Type B pancreatic cell (in vitro differentiated cells): Measurements from ENCODE around the gene ARL8A. TPM values are rescaled to one million over a fixed set of nuclear protein-coding genes. Genes with fewer than 3 reads are reported as not detected.

Source experiments
- DNase-seq: peaks from one replicate; pipeline ENCODE4 v3.0.0; 2021; ENCODE audit warnings: mixed read lengths; ENCODE audit not compliant: unreplicated experiment; ENCODE audit errors: extremely low spot score
- H3K27ac Mint-ChIP-seq: 2 replicates; pipeline ENCODE4 v1.8.0; 2021; ENCODE audit warnings: mild to moderate bottlenecking, mixed read lengths
- H3K27me3 Mint-ChIP-seq: 2 replicates; pipeline ENCODE4 v1.8.0; 2021; ENCODE audit warnings: mixed read lengths
- H3K36me3 Mint-ChIP-seq: 2 replicates; pipeline ENCODE4 v1.8.0; 2021; ENCODE audit warnings: mixed read lengths
- H3K4me1 Mint-ChIP-seq: one replicate; pipeline ENCODE4 v1.8.0; 2021; ENCODE audit warnings: mixed read lengths; ENCODE audit not compliant: unreplicated experiment
- H3K4me3 Mint-ChIP-seq: 2 replicates; pipeline ENCODE4 v1.8.0; 2021; ENCODE audit warnings: mild to moderate bottlenecking, mixed read lengths
- H3K9me3 Mint-ChIP-seq: 2 replicates; pipeline ENCODE4 v1.8.0; 2021; ENCODE audit warnings: mixed read lengths
- total RNA-seq: library from RNA; stranded (reverse); gene quantifications from 2 replicates; pipeline ENCODE4 v1.2.1, GENCODE V29; 2021; ENCODE audit warnings: low replicate concordance
- TF ChIP-seq, protein P1 (sequence below): fragments of 200-600 bp; sonication (generic); conservative IDR thresholded peaks from 2 replicates; pipeline ENCODE4 v1.5.0; 2021; ENCODE audit warnings: antibody characterized with exemption, mild to moderate bottlenecking

The ARL8A gene
- total RNA-seq, 1 donor from 2014 or later = 58.6 TPM

DNA sequence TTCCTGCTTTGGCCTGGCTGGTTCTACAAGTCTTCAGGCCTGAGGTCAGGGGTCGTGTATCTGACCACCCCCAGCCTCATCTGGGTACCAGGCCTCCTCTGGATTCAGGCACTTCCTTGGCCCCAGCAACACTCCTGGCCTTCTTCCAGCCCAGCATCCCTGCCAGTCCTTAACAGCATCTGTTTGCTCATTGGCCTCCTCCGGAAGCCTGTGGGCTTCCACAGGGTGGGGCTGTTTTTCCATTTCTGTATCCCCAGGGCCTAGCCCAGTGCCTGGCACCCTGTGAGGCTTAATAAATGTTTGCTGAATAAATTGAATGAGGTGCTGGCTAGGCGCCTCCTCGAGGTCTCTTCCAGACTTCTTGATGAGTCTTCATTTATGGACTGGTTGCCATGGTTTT is 43.4 kb downstream of the ARL8A start:
- no peaks in the 10 kb centered on the region for H3K27me3 Mint-ChIP-seq
- DNase-seq = no peak
- H3K27ac Mint-ChIP-seq = peak overlapping the region; percentile 72

DNA sequence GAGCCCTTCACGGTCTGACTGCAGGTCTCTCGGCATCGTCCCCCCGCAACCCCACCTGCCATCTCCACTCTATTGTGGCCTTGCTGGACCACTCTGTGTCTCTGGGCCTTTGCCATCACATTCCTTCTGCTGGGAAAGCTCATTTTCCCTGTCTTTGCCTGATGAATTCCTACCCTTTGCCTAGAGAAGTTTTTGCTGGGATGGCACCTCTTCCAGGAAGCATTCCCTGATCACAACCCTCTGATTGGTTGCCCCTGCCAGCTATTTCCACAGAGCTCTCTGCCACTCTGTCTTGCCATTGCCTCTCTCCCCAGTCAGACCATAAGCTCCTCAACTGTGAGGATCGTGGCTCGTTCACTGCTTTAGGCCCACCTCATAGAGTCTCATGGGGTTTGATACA is 50.7 kb downstream of the ARL8A start:
- DNase-seq = no peak
- Mint-ChIP-seq H3K9me3 (no peaks in the 10 kb centered on the region), H3K36me3 (no peaks in the 10 kb centered on the region), H3K27ac (no peak overlapping the region), H3K4me1 (no peaks in the 10 kb centered on the region), H3K27me3 (no peaks in the 10 kb centered on the region), H3K4me3 (no peak overlapping the region)
- TF ChIP-seq, protein P1, sequence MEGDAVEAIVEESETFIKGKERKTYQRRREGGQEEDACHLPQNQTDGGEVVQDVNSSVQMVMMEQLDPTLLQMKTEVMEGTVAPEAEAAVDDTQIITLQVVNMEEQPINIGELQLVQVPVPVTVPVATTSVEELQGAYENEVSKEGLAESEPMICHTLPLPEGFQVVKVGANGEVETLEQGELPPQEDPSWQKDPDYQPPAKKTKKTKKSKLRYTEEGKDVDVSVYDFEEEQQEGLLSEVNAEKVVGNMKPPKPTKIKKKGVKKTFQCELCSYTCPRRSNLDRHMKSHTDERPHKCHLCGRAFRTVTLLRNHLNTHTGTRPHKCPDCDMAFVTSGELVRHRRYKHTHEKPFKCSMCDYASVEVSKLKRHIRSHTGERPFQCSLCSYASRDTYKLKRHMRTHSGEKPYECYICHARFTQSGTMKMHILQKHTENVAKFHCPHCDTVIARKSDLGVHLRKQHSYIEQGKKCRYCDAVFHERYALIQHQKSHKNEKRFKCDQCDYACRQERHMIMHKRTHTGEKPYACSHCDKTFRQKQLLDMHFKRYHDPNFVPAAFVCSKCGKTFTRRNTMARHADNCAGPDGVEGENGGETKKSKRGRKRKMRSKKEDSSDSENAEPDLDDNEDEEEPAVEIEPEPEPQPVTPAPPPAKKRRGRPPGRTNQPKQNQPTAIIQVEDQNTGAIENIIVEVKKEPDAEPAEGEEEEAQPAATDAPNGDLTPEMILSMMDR = no peak

More for the DNA sequence above, 43.4 kb downstream of the ARL8A start:
- TF ChIP-seq, protein P1 = no peak
- H3K4me3 Mint-ChIP-seq = no peak overlapping the region
- H3K4me1 Mint-ChIP-seq = peaks cover 16% of the 10 kb centered on the region
- no peaks in the 10 kb centered on the region for H3K36me3 Mint-ChIP-seq
- H3K9me3 Mint-ChIP-seq = no peaks in the 10 kb centered on the region

DNA sequence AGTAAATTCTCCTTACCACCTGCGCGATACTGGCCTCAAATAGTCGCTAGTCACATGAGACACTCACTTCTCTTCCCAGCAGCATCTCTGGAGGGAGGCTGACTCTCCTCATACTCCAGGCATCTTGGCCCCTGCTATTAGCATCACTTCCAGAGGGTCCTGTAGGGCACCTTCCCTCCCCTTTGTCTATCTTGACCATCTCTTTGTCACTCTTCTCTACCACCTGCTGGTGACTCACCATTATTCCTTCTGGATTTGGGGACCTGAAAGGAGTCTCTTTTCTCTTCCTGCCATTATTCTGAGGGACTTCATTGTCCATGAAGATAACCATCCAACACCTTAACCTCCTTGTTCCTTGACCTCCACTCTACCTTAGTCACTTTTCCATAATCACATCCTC is 53.5 kb downstream of the ARL8A start:
- TF ChIP-seq, protein P1 = no peak
- Mint-ChIP-seq H3K4me3 (no peak overlapping the region), H3K27me3 (no peaks in the 10 kb centered on the region), H3K27ac (no peak overlapping the region), H3K4me1 (peaks cover 19% of the 10 kb centered on the region), H3K9me3 (no peaks in the 10 kb centered on the region), H3K36me3 (no peaks in the 10 kb centered on the region)
- no peak for DNase-seq

DNA sequence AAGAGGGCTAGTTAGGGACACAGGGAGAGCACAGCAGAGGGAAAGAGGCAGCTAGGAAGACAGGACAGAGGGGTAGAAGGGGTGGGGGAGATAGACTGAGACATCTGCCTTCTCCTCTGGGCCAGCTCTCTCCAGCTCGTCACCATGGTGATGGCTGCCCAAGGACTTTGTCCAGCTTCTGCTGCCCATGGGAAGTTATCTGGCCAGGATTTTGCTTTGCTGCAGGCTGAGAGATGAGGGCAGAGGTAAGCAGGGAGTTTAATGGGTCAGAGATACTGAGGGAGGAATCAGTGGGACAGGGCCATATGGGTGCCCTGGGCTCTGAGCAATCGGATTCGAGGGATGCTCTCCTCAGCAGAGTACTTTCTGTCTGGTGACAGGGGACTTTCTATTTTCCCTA is 56.3 kb downstream of the ARL8A start:
- Mint-ChIP-seq H3K36me3 (no peaks in the 10 kb centered on the region), H3K9me3 (no peaks in the 10 kb centered on the region), H3K27ac (no peak overlapping the region), H3K4me1 (peaks cover 29% of the 10 kb centered on the region), H3K27me3 (no peaks in the 10 kb centered on the region), H3K4me3 (peak overlapping the region; percentile 17)
- no peak for DNase-seq
- TF ChIP-seq, protein P1 = no peak

DNA sequence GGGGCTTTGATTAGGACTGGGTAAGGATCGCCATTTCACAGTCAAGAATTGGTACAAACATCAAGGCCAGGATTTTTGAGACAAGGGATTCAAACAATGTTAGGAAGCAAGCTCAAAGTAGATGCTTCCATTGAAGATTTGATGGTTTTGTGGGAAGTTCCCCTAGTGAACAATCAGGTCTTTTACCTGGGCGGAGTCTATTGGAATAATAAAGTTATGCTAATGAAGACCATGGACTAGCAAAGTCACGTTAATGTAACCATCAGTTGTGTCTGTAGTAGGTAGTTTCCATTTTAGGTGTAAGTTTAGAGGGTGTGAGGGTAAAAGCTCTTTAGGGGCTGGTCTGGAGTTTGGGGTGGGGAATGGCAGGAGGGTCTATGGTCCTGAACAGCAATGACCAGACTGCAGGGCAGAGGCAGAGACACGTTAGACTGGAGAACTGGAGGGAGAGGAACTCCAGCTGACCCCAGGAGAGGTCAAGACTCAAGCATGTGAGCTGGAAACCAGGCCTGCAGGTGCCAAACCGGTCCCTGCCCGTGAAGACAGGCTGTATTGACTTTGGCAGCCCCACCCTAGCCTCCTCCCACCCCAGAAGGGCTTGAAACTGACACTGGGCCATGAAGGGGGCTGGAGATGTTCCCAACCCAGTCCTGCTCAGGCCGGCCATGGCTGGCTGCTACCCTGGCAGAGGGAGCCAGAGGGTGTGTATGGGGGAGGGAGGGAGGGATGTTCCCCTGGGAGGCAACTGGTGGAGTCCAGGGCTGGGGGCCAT is 57.8 kb downstream of the ARL8A start:
- H3K4me3 Mint-ChIP-seq = peak overlapping the region; percentile 42

More for the DNA sequence above, 57.8 kb downstream of the ARL8A start:
- Mint-ChIP-seq H3K9me3 (no peaks in the 10 kb centered on the region), H3K36me3 (no peaks in the 10 kb centered on the region), H3K27ac (peak overlapping the region; percentile 87), H3K4me1 (peaks cover 33% of the 10 kb centered on the region), H3K27me3 (no peaks in the 10 kb centered on the region)
- no peak for DNase-seq
- TF ChIP-seq, protein P1 = no peak
